Measurements from ENCODE around the gene PPP3CA.

The PPP3CA gene

DNA sequence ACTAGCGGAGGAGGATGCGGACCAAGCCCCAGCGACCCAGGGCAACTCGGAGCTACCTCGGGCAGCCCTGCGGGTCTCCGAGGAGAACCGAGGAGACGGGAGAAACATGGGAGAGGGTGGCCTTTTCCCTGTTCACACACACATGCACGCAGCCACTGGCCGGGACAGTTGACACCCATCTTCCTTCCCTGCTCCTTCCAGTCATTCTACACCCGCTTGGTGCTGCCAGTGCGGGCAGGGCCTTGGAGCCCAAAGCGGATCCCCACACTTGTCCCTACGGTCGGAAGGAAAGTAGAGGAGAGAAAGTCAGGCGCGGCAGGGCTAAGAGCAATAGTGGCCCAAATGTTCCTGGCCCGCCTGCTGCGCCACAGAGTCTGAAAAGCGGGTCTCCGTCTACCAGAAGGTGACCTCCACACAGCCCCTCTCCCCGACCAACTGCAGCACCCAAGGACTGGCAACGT, 1.1 kb upstream of the PPP3CA start:
- Histone ChIP-seq H3K9me3 (ENCODE audit: insufficient read depth, low read depth, low read length) (no peaks in the 10 kb centered on the region), H3K27me3 (ENCODE audit: insufficient read depth, low read length) (peaks cover 25% of the 10 kb centered on the region), H3K36me3 (ENCODE audit: insufficient read depth, low read length) (no peaks in the 10 kb centered on the region), H3K27ac (ENCODE audit: low read depth, low read length) (no peak overlapping the region), H3K9ac (ENCODE audit: low read depth, low read length) (peak overlapping the region; percentile 7), H3K4me3 (ENCODE audit: low read length) (peak overlapping the region; percentile 72), H3K4me1 (ENCODE audit: insufficient read depth, low read length) (peaks cover 10% of the 10 kb centered on the region)
- 3% methylated on average over 23 of the region's 24 CpGs for WGBS

DNA sequence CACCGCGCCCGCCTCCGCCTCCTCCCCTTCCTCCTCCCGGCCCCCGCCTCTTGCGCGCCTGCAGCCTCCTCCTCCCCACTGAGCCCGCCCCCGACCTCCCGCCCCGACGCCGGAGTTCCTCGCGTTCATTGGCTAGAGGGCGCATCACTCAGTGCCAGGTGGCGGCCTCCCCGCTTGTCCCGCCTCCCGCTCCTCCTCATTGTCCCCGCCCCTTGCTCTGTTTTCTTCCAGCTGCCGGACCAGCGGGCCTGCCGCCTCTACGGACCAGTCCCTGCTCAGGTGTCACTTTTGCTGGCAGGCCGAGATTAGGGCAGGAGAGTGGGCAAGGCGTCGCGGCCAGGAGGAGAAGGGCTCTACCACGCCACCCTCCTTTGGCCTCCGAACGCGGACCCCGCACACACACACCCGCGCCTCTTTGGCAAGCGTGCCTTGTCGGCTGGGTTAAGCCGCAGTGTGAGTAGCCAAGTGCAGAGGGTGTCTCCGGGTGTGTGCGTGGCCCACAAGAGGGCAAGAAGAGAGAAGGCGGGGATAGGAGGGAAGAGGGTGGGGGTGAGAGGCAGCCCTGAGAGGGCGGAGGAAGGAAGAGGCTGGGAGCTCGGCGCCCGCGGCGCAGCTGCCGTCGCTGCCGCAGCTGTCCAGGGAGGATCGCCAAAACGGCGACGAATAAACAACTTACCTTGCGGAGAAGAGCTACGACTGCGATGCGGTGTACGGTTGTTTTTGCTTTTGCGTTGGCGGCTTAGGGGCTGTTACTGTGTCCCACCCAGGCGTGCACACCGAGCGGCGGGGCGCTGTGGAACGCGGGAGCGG, 436 bp upstream of the PPP3CA start:
- peak overlapping the region; percentile 72; the same call in 1 of the 2 replicates for H3K27ac ChIP-seq (ENCODE audit: low read depth, low read length)
- WGBS, result under 1% methylated on average over 71 of the region's 71 CpGs
- peak overlapping the region; percentile 7 for H3K9ac ChIP-seq (ENCODE audit: low read depth, low read length)
- H3K4me1 ChIP-seq (ENCODE audit: insufficient read depth, low read length), result peaks cover 10% of the 10 kb centered on the region
- H3K4me3 ChIP-seq (ENCODE audit: low read length), result peak overlapping the region; percentile 90
- H3K9me3 ChIP-seq (ENCODE audit: insufficient read depth, low read depth, low read length), result no peaks in the 10 kb centered on the region
- no peaks in the 10 kb centered on the region for H3K36me3 ChIP-seq (ENCODE audit: insufficient read depth, low read length)
- peaks cover 25% of the 10 kb centered on the region for H3K27me3 ChIP-seq (ENCODE audit: insufficient read depth, low read length)

DNA sequence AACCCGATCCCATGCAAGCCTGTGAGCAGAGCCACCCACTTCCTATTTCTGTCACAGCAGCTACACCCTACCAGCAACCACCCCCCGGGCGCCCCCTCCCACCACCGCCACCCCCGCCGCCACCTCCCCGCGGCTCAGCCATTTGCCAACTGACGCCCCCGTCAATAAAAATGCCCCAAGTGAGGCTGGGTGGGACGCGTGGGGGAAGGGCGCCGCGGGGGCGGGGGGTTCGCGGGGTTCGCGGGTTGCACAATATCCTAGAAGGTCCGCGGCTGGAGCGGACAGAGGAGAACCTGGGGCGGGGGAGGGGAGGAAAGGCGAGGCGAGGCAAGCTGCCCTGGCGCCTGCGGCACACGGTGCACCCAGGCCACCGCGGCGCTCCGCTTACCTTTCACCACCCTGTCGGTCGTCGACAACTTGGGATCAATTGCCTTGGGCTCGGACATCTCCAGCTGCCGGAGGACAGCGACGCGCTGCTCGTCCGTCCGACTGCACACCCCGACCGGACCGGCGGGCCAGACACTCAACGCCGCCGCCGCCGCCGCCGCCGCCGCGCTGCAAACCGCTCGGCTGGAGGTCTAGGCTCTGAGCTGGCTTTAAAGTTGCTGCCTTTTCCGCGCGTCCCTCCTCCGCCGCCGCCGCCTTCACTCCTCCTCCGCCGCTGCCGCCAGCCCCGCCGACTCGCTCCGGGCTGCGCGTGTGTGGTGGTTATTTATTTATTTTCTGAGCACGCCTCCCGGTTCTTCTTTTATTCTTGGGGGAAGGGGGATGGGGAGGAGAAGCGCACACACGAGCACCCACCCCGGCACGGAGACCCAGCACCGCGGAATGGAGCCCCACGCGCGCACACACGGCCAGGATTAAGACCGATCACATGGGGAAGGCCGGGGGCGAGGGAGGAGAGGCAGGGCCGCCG, 717 bp downstream of the PPP3CA start:
- H3K4me3 ChIP-seq (ENCODE audit: low read length), result peak overlapping the region; percentile 90
- H3K9ac ChIP-seq (ENCODE audit: low read depth, low read length), result peak overlapping the region; percentile 73
- H3K27ac ChIP-seq (ENCODE audit: low read depth, low read length), result peak overlapping the region; percentile 59
- under 1% methylated on average over 85 of the region's 93 CpGs for WGBS
- peaks cover 25% of the 10 kb centered on the region for H3K27me3 ChIP-seq (ENCODE audit: insufficient read depth, low read length)
- H3K9me3 ChIP-seq (ENCODE audit: insufficient read depth, low read depth, low read length), result no peaks in the 10 kb centered on the region
- H3K4me1 ChIP-seq (ENCODE audit: insufficient read depth, low read length), result peaks cover 10% of the 10 kb centered on the region
- no peaks in the 10 kb centered on the region for H3K36me3 ChIP-seq (ENCODE audit: insufficient read depth, low read length)

DNA sequence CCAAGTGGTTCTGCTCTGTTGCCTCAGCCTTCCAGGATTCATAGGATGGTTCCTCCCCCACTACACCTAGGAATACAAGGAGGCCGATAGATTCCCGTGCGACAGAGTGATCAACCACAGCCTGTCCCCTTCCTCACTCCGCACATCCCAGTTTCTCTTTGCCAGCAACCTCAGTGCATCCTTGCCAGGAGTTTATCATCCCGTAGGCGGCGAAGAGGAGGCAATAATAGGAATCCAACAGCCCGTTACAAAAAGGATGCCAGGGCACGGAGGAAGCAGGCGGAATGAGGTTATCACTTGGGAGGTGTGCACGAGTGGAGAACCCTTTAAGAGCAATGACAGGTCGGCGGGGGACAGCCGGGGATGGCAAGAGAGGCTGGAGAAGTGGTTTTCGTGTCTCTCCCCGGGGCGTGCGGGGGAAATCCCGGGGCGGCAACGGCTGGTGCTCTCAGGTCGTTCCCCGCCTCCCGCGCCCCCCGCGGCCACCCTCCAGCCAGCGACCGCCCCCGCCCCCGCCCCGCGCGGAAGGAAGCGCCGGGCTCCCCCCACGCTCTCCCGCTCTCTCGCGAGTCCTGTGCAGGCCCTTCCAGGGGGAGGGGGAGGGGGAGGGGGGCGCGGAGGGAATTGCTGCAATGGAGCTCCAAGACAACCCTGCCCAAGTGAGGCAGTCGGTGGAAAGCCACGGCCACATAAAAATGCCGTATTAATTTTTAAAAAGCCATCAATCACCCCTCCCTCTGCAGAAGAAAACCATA, 1.6 kb downstream of the PPP3CA start:
- Histone ChIP-seq H3K9me3 (ENCODE audit: insufficient read depth, low read depth, low read length) (no peaks in the 10 kb centered on the region), H3K27ac (ENCODE audit: low read depth, low read length) (no peak overlapping the region), H3K4me3 (ENCODE audit: low read length) (peak overlapping the region; percentile 90), H3K9ac (ENCODE audit: low read depth, low read length) (peak overlapping the region; percentile 53), H3K4me1 (ENCODE audit: insufficient read depth, low read length) (peaks cover 10% of the 10 kb centered on the region), H3K36me3 (ENCODE audit: insufficient read depth, low read length) (no peaks in the 10 kb centered on the region), H3K27me3 (ENCODE audit: insufficient read depth, low read length) (peaks cover 22% of the 10 kb centered on the region)
- WGBS, result 3% methylated on average over 33 of the region's 45 CpGs

DNA sequence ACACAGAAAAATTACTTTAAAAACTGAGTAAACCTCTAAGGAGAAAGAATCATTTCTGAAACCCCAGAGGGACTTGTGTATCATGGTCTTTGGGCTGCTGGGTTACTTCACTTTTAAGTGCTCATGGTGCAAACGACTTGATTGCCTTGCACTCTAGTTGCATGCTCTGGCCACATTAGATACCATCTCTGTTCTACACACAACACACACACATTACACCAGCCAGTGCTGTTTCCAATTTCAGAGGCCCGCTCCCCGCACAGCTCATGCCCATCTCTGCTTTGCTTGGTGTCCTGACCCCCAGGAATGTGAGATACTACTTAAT, 2.1 kb downstream of the PPP3CA start:
- Histone ChIP-seq H3K9me3 (ENCODE audit: insufficient read depth, low read depth, low read length) (no peaks in the 10 kb centered on the region), H3K27me3 (ENCODE audit: insufficient read depth, low read length) (peaks cover 17% of the 10 kb centered on the region), H3K4me1 (ENCODE audit: insufficient read depth, low read length) (peaks cover 10% of the 10 kb centered on the region), H3K27ac (ENCODE audit: low read depth, low read length) (no peak overlapping the region), H3K9ac (ENCODE audit: low read depth, low read length) (peak overlapping the region; percentile 53; the same call in 1 of the 2 replicates), H3K36me3 (ENCODE audit: insufficient read depth, low read length) (no peaks in the 10 kb centered on the region), H3K4me3 (ENCODE audit: low read length) (peak overlapping the region; percentile 85)
- 57% methylated on average over 3 of the region's 3 CpGs for WGBS

DNA sequence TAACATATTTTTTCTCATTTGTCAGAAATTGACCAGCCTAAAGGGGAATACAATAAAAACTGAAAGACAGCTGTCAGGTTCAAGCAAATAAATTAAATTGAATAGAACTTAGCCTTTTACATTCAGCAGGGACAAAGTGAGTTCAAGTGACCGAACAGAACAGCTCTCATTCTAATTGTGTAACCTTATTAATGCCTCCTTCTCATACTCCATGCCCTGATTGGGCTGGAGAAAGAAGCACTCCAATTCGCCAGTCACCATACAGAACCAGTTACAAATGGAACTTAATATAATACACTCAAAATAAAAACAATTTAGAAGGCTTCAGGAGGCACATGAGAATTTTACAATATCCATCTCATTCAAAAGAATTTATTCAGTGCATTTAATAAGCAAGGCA, 8.0 kb downstream of the PPP3CA start:
- Histone ChIP-seq H3K9me3 (ENCODE audit: insufficient read depth, low read depth, low read length) (no peaks in the 10 kb centered on the region), H3K36me3 (ENCODE audit: insufficient read depth, low read length) (no peaks in the 10 kb centered on the region), H3K27me3 (ENCODE audit: insufficient read depth, low read length) (no peaks in the 10 kb centered on the region), H3K27ac (ENCODE audit: low read depth, low read length) (no peak overlapping the region), H3K4me3 (ENCODE audit: low read length) (no peak overlapping the region), H3K4me1 (ENCODE audit: insufficient read depth, low read length) (peaks cover 13% of the 10 kb centered on the region), H3K9ac (ENCODE audit: low read depth, low read length) (no peak overlapping the region)
- 86% methylated on average over 2 of the region's 2 CpGs for WGBS

DNA sequence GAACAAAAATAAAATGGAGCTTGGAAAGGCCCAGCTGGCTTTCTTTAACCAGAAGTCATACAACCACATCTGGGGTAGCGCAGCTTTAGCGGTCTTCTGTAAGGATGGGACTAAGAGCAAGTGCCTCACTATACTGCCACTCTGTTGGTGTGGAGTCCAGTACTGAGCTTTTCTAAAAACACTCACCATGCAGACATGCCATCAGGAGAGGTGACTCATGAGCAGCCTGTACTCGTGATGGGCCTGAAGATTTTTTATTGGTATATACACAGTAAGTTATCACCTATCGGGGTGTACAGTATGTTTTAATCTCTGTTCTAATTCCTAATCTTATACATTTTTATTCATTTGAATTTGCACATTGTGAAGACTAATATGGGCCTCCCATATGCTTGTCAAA, 9.6 kb downstream of the PPP3CA start:
- H3K9me3 ChIP-seq (ENCODE audit: insufficient read depth, low read depth, low read length), result no peaks in the 10 kb centered on the region
- H3K27ac ChIP-seq (ENCODE audit: low read depth, low read length), result no peak overlapping the region
- no peak overlapping the region for H3K9ac ChIP-seq (ENCODE audit: low read depth, low read length)
- peaks cover 13% of the 10 kb centered on the region for H3K4me1 ChIP-seq (ENCODE audit: insufficient read depth, low read length)
- H3K4me3 ChIP-seq (ENCODE audit: low read length), result no peak overlapping the region
- H3K36me3 ChIP-seq (ENCODE audit: insufficient read depth, low read length), result no peaks in the 10 kb centered on the region
- H3K27me3 ChIP-seq (ENCODE audit: insufficient read depth, low read length), result no peaks in the 10 kb centered on the region
- WGBS, result 100% methylated on average over 2 of the region's 4 CpGs

DNA sequence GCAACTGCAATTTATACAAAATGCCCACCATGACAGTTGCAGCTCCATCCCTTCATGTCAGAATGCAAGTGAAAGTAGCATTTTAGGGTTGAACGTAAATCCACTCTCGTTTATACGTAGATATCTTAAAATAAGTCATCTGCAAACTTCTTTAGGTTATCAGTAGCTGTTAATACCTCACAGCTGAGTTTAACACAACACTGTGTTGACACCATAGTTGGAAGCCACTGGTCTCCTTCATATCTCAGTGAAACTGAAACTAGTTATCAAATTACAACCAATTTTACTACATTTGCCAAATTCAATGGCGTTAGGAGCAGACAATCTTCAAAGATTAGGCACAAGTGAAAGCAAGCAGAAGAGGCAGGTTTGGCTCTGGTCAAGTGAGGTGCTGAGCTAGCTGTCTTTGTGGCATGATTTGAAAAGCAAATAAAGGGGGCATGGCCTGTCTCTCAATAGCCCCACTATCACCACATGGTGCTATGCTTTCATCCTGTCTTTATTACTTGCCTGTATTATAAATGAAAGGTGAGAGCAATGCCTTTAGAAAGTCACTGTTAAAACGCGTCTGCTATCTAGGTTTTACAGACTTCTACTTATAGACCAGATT, 12.3 kb downstream of the PPP3CA start:
- H3K4me3 ChIP-seq (ENCODE audit: low read length), result no peak overlapping the region
- no peaks in the 10 kb centered on the region for H3K36me3 ChIP-seq (ENCODE audit: insufficient read depth, low read length)
- H3K27ac ChIP-seq (ENCODE audit: low read depth, low read length), result no peak overlapping the region
- no peaks in the 10 kb centered on the region for H3K27me3 ChIP-seq (ENCODE audit: insufficient read depth, low read length)
- no peaks in the 10 kb centered on the region for H3K9me3 ChIP-seq (ENCODE audit: insufficient read depth, low read depth, low read length)
- peaks cover 20% of the 10 kb centered on the region for H3K4me1 ChIP-seq (ENCODE audit: insufficient read depth, low read length)
- no peak overlapping the region for H3K9ac ChIP-seq (ENCODE audit: low read depth, low read length)
- 84% methylated on average over 6 of the region's 6 CpGs for WGBS

DNA sequence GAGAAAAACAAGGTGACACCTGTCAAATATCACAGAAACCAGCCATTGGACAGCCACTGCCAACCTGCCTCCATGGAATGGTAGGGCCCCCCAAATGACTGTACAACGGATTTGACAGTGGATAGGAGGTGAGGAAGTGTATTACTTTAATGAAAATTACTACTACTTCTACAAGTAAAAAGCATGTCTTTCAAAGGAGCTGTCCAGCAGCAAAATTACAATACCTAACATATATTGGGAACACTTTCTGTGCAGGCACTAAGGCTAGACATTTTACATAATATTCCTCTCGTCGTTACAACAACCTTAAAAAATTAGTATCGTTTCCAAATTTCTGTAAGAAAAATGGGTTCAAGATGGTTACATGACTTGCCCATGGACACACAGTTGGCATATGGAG, 14.9 kb downstream of the PPP3CA start:
- Histone ChIP-seq H3K9me3 (ENCODE audit: insufficient read depth, low read depth, low read length) (no peaks in the 10 kb centered on the region), H3K4me1 (ENCODE audit: insufficient read depth, low read length) (peaks cover 45% of the 10 kb centered on the region), H3K27ac (ENCODE audit: low read depth, low read length) (no peak overlapping the region), H3K9ac (ENCODE audit: low read depth, low read length) (no peak overlapping the region), H3K4me3 (ENCODE audit: low read length) (no peak overlapping the region), H3K27me3 (ENCODE audit: insufficient read depth, low read length) (no peaks in the 10 kb centered on the region), H3K36me3 (ENCODE audit: insufficient read depth, low read length) (no peaks in the 10 kb centered on the region)
- WGBS, result 90% methylated on average over 3 of the region's 4 CpGs

DNA sequence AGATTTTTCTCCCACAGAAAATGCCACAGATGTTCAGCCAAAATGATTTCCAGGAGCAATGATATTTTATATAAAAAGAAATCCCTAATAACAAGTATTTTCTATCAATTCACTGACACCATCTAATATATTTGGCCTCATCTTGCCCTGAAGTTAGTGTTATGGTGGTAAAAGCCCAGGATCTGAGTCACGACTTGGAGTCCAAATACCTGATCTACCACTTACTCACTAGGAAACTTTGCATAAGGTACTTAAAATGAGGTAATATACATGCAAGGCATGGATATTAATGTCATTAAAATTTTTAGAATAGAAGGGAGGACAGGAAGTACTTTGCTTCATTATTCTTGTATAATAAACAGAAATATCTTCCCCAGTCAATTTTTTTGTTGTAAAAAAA, 16.3 kb downstream of the PPP3CA start:
- Histone ChIP-seq H3K27ac (ENCODE audit: low read depth, low read length) (no peak overlapping the region), H3K27me3 (ENCODE audit: insufficient read depth, low read length) (no peaks in the 10 kb centered on the region), H3K9me3 (ENCODE audit: insufficient read depth, low read depth, low read length) (no peaks in the 10 kb centered on the region), H3K36me3 (ENCODE audit: insufficient read depth, low read length) (no peaks in the 10 kb centered on the region), H3K4me1 (ENCODE audit: insufficient read depth, low read length) (peaks cover 55% of the 10 kb centered on the region), H3K9ac (ENCODE audit: low read depth, low read length) (no peak overlapping the region), H3K4me3 (ENCODE audit: low read length) (no peak overlapping the region)
- WGBS, result no CpG with 5 or more reads among the region's 1 CpG

Measured in HUES64 (cell line).